IPS-15b (cell line): ENCODE results near the gene RNF8.
"Not testable (repeated sequence)": the region's sequence is repeated elsewhere in the genome, so short reads cannot be mapped to it uniquely, and the experiment has no call there.

Experiments
- H3K27me3 ChIP-seq: one replicate; pipeline ENCODE4 v1.6.1; 2013; ENCODE audit warnings: low read length; ENCODE audit not compliant: control insufficient read depth, insufficient read depth
- H3K36me3 ChIP-seq: one replicate; pipeline ENCODE4 v1.6.1; 2013; ENCODE audit warnings: low read length; ENCODE audit not compliant: control insufficient read depth, insufficient read depth
- H3K4me1 ChIP-seq: one replicate; pipeline ENCODE4 v1.6.1; 2013; ENCODE audit warnings: mild to moderate bottlenecking, low read length; ENCODE audit not compliant: control insufficient read depth, insufficient read depth
- H3K4me3 ChIP-seq: one replicate; pipeline ENCODE4 v1.5.1; 2013; ENCODE audit warnings: low read depth, low read length
- H3K9ac ChIP-seq: one replicate; pipeline ENCODE4 v1.6.1; 2013; ENCODE audit warnings: low read depth, mild to moderate bottlenecking, low read length
- H3K9me3 ChIP-seq: one replicate; pipeline ENCODE4 v1.6.1; 2013; ENCODE audit warnings: mild to moderate bottlenecking, low read length; ENCODE audit not compliant: control insufficient read depth, insufficient read depth

The RNF8 gene

DNA sequence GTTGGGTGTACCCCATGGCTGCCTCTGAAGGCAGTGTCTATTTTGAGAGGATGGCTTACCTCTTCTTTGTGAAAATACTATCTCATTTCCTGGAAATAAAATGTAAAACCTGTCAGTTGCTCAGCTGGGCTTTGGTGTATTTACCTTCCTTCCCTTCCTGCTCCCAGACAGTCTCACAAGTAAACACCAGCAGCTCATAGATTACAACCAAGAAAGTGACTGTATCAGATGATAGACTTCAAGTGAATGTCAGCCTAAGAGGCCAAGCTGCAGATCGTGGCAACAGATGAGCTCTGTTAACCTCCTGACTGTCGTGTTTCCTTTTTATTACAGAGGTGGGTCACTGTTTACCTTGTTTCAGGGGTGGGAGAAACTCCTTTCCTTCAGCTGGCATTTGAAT lies 37.3 kb downstream of the RNF8 start:
- Histone ChIP-seq H3K4me1 (no peaks in the 10 kb centered on the region), H3K9ac (no peak overlapping the region), H3K4me3 (no peak overlapping the region), H3K9me3 (no peaks in the 10 kb centered on the region), H3K27me3 (no peaks in the 10 kb centered on the region), H3K36me3 (peaks cover 15% of the 10 kb centered on the region)

DNA sequence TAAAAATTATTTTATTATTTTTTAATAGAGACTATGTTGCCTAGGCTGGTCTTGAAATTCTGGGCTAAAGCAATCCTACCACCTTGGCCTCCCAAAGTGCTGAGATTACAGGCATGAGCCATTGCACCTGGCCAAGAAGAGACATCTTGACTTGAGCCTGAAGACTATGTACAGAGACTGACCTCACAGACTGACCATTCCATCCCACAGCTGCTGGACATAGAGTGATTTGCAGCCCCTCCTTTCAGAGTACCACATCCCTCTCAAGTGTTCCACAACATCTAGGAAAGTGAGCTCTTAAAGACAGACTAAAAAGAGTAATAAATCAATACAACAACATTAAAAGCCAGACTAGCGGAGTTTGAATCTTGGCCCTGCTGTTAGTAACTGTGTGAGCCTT lies 39.0 kb downstream of the RNF8 start:
- Histone ChIP-seq H3K27me3 (no peaks in the 10 kb centered on the region), H3K36me3 (peaks cover 12% of the 10 kb centered on the region), H3K4me1 (no peaks in the 10 kb centered on the region), H3K9ac (no peak overlapping the region), H3K4me3 (no peak overlapping the region), H3K9me3 (no peaks in the 10 kb centered on the region)

GRCh38 chr6:37393381-37393929 lies 39.7 kb downstream of the RNF8 start:
- H3K9me3 ChIP-seq, result no peaks in the 10 kb centered on the region
- H3K9ac ChIP-seq, result no peak overlapping the region
- H3K27me3 ChIP-seq, result no peaks in the 10 kb centered on the region
- no peaks in the 10 kb centered on the region for H3K4me1 ChIP-seq
- H3K4me3 ChIP-seq, result no peak overlapping the region
- peaks cover 7% of the 10 kb centered on the region for H3K36me3 ChIP-seq

GRCh38 chr6:37396571-37397180 lies 42.9 kb downstream of the RNF8 start:
- Histone ChIP-seq H3K9ac (no peak overlapping the region), H3K9me3 (no peaks in the 10 kb centered on the region), H3K27me3 (no peaks in the 10 kb centered on the region), H3K36me3 (no peaks in the 10 kb centered on the region), H3K4me1 (no peaks in the 10 kb centered on the region), H3K4me3 (no peak overlapping the region)

GRCh38 chr6:37399131-37399530 lies 45.3 kb downstream of the RNF8 start:
- no peaks in the 10 kb centered on the region for H3K9me3 ChIP-seq
- no peak overlapping the region for H3K4me3 ChIP-seq
- no peaks in the 10 kb centered on the region for H3K4me1 ChIP-seq
- H3K27me3 ChIP-seq, result no peaks in the 10 kb centered on the region
- H3K36me3 ChIP-seq, result no peaks in the 10 kb centered on the region
- H3K9ac ChIP-seq, result no peak overlapping the region

GRCh38 chr6:37399795-37400490 lies 46.2 kb downstream of the RNF8 start:
- Histone ChIP-seq H3K27me3 (no peaks in the 10 kb centered on the region), H3K4me3 (no peak overlapping the region), H3K9ac (no peak overlapping the region), H3K36me3 (no peaks in the 10 kb centered on the region), H3K9me3 (no peaks in the 10 kb centered on the region), H3K4me1 (no peaks in the 10 kb centered on the region)

DNA sequence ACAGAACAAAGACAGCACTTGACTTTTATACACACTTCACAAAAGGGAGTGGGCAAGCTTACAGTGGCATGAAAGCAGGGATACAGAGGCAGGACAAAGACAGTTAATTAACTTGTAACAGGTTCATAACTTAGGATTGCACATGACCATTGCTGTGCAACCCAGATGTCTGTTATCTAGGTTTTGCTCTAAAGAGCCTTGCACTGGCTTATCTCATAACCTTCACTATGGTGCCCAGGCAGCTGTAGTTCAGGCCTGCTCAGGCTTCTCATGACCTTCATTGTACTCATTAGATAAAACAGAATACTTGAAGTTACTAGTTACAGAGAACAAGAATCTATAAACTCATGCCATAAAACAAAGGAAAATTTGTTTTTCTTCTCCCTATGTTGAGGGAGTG lies 47.9 kb downstream of the RNF8 start:
- H3K9ac ChIP-seq, H3K36me3 ChIP-seq, H3K4me1 ChIP-seq, H3K27me3 ChIP-seq, H3K9me3 ChIP-seq, H3K4me3 ChIP-seq: not testable (repeated sequence)

- Histone ChIP-seq H3K4me3 (no peak overlapping the region), H3K9me3 (no peaks in the 10 kb centered on the region), H3K4me1 (no peaks in the 10 kb centered on the region), H3K36me3 (no peaks in the 10 kb centered on the region), H3K27me3 (no peaks in the 10 kb centered on the region), H3K9ac (no peak overlapping the region)
Measured at GRCh38 chr6:37406726-37407341, 53.1 kb downstream of the RNF8 start.

GRCh38 chr6:37407948-37408347 lies 54.2 kb downstream of the RNF8 start:
- Histone ChIP-seq H3K9ac (no peak overlapping the region), H3K4me1 (no peaks in the 10 kb centered on the region), H3K36me3 (no peaks in the 10 kb centered on the region), H3K4me3 (no peak overlapping the region), H3K9me3 (no peaks in the 10 kb centered on the region), H3K27me3 (no peaks in the 10 kb centered on the region)

DNA sequence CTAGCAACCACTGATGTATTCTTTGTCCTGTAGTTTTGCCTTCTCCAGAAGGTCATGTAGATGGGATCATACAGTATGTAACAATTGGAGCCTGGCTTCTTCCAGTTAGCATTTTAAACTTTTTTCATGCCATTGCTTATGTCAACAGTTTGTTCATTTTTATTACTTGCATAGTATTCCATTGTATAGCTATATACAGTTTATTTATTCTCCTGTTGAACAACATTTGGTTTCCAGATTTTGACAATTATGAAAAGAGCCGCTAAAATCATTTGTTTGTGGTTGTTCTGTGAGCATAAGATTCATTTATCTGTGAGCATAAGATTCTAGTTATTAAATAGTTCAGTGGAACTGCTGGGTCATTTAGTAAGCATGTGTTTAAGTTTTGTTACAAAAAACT lies 55.7 kb downstream of the RNF8 start:
- H3K27me3 ChIP-seq, result no peaks in the 10 kb centered on the region
- H3K9me3 ChIP-seq, result no peaks in the 10 kb centered on the region
- no peak overlapping the region for H3K4me3 ChIP-seq
- no peaks in the 10 kb centered on the region for H3K36me3 ChIP-seq
- no peaks in the 10 kb centered on the region for H3K4me1 ChIP-seq
- no peak overlapping the region for H3K9ac ChIP-seq

- no peaks in the 10 kb centered on the region for H3K9me3 ChIP-seq
- H3K4me3 ChIP-seq, result no peak overlapping the region
- H3K27me3 ChIP-seq, result no peaks in the 10 kb centered on the region
- no peaks in the 10 kb centered on the region for H3K36me3 ChIP-seq
- H3K9ac ChIP-seq, result no peak overlapping the region
- H3K4me1 ChIP-seq, result no peaks in the 10 kb centered on the region
Measured at GRCh38 chr6:37417393-37417792, 63.6 kb downstream of the RNF8 start.

GRCh38 chr6:37418722-37419121 lies 64.9 kb downstream of the RNF8 start:
- Histone ChIP-seq H3K4me3 (no peak overlapping the region), H3K36me3 (no peaks in the 10 kb centered on the region), H3K9ac (no peak overlapping the region), H3K4me1 (no peaks in the 10 kb centered on the region), H3K9me3 (no peaks in the 10 kb centered on the region), H3K27me3 (no peaks in the 10 kb centered on the region)
